NCI-H2171 (cell line): ENCODE data around the gene ANO5.
A peak's percentile ranks its signal among the peaks of the same experiment; 100 is the strongest.

Source experiments
- DNase-seq: peaks from one replicate; lab custom pipeline; 2025; lab: John Stamatoyannopoulos, UW

ANO5 gene

DNA sequence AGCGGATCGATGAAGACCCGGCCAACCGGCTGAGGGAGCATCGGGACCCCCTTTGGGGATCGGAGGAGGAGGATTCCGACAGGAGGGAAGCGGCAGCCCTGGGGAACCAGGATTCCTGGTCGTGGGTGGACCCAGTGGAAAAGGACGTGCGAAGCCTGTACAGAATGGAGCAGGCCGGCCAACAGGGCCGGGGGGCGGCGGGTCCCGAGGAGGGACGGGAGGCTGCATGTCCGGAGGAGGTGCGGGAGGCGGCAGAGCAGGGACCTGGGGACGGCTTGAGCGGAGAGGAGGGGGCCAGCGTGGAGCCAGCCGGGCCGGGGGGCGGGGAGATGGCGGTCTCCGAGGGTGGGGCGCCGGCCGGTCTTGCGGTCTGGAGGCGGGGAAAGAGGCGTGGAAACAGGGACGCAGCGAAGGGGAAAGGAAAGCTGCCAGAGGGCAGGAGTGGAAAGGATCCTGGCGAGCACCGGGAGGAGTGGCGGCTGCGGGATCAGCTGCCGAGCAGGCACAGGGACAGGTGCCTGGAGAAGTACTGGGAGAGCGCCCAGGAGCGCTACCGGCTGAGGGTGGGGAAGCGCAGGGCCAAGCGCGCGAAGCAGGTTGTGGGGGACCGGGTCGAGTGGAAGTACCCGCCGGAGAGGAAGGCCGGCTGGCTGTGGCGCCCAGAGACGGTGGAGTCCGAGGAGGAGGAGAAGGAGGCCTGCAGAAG, at the start of gene ANO5:
ANO5 (plus strand) TSS at position 444 of the 706 bp plus-strand sequence. CDS start 408 bp downstream, outside the sequence.
- DNase-seq = peak; percentile 50

DNA sequence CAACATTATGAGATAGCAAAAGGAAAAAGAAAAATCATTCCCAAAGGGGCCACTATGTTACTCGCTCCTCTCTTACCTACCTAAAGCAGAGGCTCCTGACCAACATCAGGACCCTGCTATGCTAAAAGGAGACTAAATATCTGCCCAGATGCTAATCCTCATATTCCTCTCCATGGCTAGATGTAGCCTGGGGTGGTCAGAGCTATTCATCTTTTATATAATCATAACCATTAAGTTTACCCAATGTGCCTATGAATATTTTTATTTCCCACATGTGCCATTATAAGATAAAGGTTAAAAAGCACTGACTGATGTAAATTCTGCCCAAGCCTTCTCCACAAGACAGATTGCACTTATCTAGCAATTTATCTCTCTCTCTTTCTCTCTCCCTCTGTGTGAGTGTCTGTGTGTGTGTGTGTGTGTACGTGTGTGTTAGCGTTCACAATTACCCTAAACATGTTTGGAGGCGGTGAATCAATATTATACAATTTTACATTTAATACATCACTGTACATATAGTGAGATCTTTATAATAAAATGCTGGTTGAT, 41.2 kb upstream of the ANO5 start:
- no peak for DNase-seq

DNA sequence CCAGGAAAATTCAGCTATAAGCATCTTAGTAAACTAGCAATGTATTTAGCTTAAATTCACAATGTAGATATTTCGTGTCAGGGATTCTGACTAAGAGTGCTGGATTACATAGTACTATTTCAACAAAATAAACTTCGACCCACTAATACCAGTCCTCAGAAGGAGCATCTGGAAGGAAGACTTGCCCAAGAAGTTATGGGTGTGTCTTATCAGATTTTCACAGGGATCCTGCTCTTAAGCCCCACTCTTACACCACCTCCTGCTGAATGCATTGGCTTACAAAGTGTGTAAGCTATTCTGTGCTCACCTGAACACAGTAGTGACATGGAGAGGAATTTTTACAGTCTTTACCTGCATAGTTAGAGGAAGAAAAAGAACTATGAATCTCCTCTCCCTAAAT, 35.4 kb upstream of the ANO5 start:
- DNase-seq = no peak

DNA sequence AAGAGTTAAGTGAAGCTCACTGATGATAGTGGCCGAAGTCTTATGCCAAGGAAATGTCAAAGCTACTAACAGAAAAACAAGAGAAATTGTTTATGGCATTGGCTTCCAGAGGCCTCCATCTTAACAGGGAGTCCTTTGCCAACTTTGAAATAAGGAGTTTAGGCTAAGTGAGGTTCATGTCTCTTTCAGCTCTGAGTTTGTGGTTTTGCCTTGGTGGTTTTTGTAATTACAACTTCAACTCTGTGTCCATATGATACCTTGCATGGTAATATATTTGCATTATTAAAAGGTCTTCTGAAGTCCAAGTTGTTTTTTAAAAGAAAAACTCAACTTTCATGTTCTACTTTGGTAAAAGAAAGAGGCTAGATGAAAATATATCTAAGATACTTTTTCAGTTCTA, 31.4 kb upstream of the ANO5 start:
- no peak for DNase-seq

GRCh38 chr11:22162756-22163155, 30.1 kb upstream of the ANO5 start:
- DNase-seq = no peak

DNA sequence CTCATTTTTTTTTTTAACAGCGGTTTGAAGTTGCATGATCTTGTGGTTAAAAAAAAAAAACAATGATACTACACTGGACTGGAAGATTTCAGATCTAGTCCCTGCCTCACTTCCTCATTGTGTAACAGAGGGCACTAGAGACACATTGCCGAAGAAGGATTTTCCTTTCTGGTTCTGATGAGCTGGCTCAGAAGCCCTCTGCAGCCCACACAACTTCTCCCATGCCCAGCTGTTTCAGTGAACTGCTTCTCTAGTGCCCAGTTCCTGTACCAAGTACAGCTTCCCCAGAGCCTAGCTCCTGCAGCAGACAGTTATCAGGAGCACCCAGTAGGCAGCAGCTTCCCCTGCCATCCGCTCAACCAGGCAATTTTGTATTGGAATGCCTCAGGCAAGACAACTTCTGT, 29.5 kb upstream of the ANO5 start:
- DNase-seq = no peak

DNA sequence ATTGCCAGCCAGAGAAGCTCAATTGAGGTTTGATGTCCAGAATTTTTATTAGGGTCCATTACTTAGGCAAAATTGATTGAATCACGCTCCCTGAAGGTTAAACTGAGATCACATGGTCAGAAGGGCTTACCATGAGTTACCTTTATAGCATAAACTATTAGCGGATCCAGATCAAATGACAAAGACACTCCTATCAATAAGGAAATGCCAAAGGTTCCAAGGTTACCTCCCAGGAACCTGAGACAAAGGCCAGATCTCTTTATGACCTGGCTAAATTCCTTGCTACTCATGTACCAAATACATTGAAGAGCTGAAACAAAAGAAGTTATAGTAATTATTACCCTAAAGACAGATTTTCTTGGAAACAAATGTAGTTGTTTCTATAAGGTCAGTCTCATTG, 27.8 kb upstream of the ANO5 start:
- DNase-seq = no peak

GRCh38 chr11:22165759-22166513, 26.9 kb upstream of the ANO5 start:
- DNase-seq = no peak

- DNase-seq = no peak
Observed at GRCh38 chr11:22169833-22170232, 23.1 kb upstream of the ANO5 start.

DNA sequence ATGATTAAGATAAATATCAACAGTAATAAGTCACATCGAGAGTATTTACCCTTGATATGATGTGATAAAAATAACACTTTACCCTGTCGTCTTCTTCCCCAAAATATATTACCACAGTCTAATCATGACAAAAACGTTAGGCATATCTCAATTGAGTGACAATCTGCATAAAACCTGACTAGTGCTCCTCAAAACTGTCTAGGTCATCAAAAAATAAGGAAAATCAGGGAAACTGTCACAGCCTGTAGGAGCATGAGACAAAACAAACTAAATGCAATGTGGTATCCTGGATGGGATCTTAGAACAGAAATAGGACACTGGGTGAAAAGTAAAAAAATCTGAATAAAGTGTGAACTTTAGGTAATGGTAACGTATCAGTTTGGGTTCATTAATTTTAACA, 19.4 kb upstream of the ANO5 start:
- no peak for DNase-seq

- DNase-seq = no peak
Observed at GRCh38 chr11:22177186-22177585, 15.7 kb upstream of the ANO5 start.

GRCh38 chr11:22179626-22180025, 13.3 kb upstream of the ANO5 start:
- no peak for DNase-seq

DNA sequence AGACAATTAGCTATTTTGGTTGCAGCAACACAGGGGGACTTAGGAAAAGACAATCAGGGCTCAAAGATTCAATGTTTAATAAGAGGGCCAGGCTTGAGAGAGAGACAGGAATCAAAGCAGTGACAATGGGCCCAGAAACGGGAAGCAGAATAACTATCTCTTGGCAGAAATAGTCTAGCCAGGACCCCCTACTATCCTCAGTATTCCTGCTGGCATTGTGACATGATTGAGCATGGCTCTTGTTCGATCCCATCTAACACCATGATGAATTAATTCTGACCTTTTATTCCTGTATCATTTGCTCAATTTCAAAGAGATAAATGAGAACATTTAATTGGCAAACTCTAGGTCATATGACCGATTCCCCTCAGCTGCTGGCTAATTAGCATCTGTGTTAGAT, 12.8 kb upstream of the ANO5 start:
- DNase-seq = no peak

- no peak for DNase-seq
Observed at GRCh38 chr11:22189660-22190059, 3.2 kb upstream of the ANO5 start.

GRCh38 chr11:22190827-22191463, 1.9 kb upstream of the ANO5 start:
- no peak for DNase-seq

GRCh38 chr11:22192289-22192641, 620 bp upstream of the ANO5 start:
- DNase-seq = no peak

DNA sequence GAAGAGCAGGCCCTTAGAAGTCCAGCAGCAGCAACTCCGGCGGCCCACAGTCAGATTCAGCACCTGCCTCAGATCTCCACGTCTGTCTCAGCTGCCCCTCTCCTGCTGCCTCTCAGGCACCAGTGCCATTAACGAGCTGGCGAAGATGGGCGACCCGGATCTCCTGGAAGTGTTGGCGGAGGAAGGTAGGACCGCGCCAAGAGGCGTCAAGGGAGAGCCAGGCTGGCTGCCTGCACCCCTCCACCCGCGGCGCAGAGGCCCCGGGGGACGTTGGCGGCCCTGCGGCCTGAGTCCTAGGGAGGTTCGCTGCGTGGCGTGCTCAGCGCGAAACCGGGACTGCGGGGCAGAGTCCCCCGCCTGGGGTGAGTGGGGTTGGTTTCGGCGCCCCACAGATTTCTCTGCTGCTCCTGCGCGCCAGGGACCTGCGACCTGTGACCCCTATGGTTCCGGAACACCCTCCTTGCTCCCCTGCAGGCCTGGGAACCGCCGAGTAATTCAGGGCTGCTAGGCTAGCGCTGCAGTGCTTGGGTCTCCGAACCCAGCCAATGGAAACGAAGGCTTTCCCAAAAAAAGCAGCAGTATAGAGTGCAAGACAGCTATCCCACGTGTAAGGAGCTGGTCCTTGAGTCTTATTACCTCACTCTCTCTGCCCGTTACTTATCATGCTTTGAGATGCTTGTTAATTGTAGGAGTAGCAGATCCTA, 615 bp downstream of the ANO5 start:
- DNase-seq = peak; percentile 39

- DNase-seq = no peak
Observed at GRCh38 chr11:22194306-22194705, 1.4 kb downstream of the ANO5 start.

DNA sequence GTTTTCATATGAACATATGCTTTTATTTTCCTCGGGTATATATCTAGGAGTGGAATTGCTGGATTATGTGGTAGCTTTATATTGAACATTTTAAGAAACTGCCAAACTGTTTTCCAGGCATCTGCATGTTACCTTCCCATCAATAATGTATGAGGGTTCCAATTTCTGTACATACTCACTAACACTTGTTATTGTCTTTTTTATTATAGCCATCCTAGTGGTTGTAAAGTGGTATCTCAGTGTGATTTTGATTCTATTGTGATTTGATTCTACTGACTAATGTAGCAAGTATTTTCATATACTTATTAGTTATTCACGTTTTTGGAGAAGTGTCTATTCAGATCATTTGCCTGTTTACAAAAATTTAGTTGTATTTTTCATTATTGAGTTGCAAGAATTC, 2.0 kb downstream of the ANO5 start:
- DNase-seq = no peak

GRCh38 chr11:22197139-22198005, 4.5 kb downstream of the ANO5 start:
- DNase-seq = no peak

- DNase-seq = no peak
Observed at GRCh38 chr11:22199243-22199642, 6.4 kb downstream of the ANO5 start.
